Esophagus muscularis mucosa (tissue), 4 donors: Measurements from ENCODE around the gene ITPR1. TPM values are rescaled to one million over a fixed set of nuclear protein-coding genes. Genes with fewer than 3 reads are reported as not detected.

ENCODE experiments used
- DNase-seq: peaks from one replicate; pipeline ENCODE4 v3.0.0-alpha.2; 2017; ENCODE audit errors: extremely low spot score
- H3K27ac ChIP-seq, 4 donors: fragments of 200-600 bp; sonication (generic); replicated peaks in 1 of 4; 1 replicate in 3 of 4; 2 replicates in 1 of 4; pipeline ENCODE4 v1.5.1; 2016 to 2019; ENCODE audit warnings: mild to moderate bottlenecking in 1 of 4
- H3K27me3 ChIP-seq, 4 donors: fragments of 200-600 bp; sonication (generic); one replicate each; pipeline versions ENCODE4 v1.5.1 to v1.6.0; 2016 to 2019
- H3K36me3 ChIP-seq, 4 donors: fragments of 200-600 bp; sonication (generic); one replicate each; pipeline ENCODE4 v1.5.1; 2016 to 2019
- H3K4me1 ChIP-seq, 4 donors: fragments of 200-600 bp; sonication (generic); one replicate each; pipeline ENCODE4 v1.5.1; 2016 to 2019
- H3K4me3 ChIP-seq, 4 donors: fragments of 200-600 bp; sonication (generic); 1 replicate in 2 of 4; 2 replicates in 2 of 4; pipeline ENCODE4 v1.5.1; 2016 to 2019; ENCODE audit warnings: mild to moderate bottlenecking in 4 of 4, moderate library complexity in 1 of 4
- H3K9me3 ChIP-seq, 4 donors: fragments of 200-600 bp; sonication (generic); 1 replicate in 3 of 4; 2 replicates in 1 of 4; pipeline ENCODE4 v1.5.1; 2016 to 2019
- EP300 ChIP-seq: sonication (generic); formaldehyde crosslinking; IDR thresholded peaks from one replicate; pipeline ENCODE4 v1.6.1; 2017; ENCODE audit warnings: antibody characterized with exemption
- POLR2A ChIP-seq: fragments of 450-650 bp; IDR thresholded peaks from one replicate; pipeline ENCODE4 v1.6.1; 2017; ENCODE audit warnings: antibody characterized with exemption, moderate library complexity, mild to moderate bottlenecking, low read depth
- POLR2AphosphoS5 ChIP-seq, 2 donors: sonication (generic); formaldehyde crosslinking; IDR thresholded peaks; one replicate each; pipeline ENCODE4 v1.6.1; 2017; ENCODE audit warnings: antibody characterized with exemption in 2 of 2
- WGBS: methylation state at CpG from one replicate; pipeline ENCODE4 v1.1.5; 2018; 5-methylcytosine and 5-hydroxymethylcytosine counted together
- intact Hi-C: fragments of 100-400 bp; cut with DNase I; formaldehyde crosslinking; loops from one replicate; pipeline ENCODE4 v1.15.1; 2023
- total RNA-seq, 4 donors: library from RNA; depleted of rRNA; stranded (reverse); fragments of >200 nt; gene quantifications; one replicate each; pipeline versions ENCODE4 v1.1.0 to v1.2.1, GENCODE V29; 2016
- TF ChIP-seq, protein P1 (sequence below), 3 experiments: fragments of 200-600 bp in 2 of 3; fragments of 450-650 bp in 1 of 3; sonication (generic) in 2 of 3; IDR thresholded peaks; one replicate each; pipeline ENCODE4 v1.5.1; 2017 to 2019; ENCODE audit warnings: antibody characterized with exemption in 3 of 3, mild to moderate bottlenecking in 2 of 3, moderate library complexity in 1 of 3

The ITPR1 gene
- total RNA-seq, 4 donors from 2014 or later, result 204 to 271 (median 222) TPM

- H3K4me3 ChIP-seq, result no peak overlapping the region
- H3K27me3 ChIP-seq, result no peaks in the 10 kb centered on the region
- H3K4me1 ChIP-seq, result peaks cover 1 to 9% (median 8%) of the 10 kb centered on the region in 4 donors
- DNase-seq, result no peak
- no peak overlapping the region for H3K27ac ChIP-seq
- intact Hi-C loops, result no loop called here
- TF ChIP-seq EP300, result no peak
- TF ChIP-seq, protein P1, sequence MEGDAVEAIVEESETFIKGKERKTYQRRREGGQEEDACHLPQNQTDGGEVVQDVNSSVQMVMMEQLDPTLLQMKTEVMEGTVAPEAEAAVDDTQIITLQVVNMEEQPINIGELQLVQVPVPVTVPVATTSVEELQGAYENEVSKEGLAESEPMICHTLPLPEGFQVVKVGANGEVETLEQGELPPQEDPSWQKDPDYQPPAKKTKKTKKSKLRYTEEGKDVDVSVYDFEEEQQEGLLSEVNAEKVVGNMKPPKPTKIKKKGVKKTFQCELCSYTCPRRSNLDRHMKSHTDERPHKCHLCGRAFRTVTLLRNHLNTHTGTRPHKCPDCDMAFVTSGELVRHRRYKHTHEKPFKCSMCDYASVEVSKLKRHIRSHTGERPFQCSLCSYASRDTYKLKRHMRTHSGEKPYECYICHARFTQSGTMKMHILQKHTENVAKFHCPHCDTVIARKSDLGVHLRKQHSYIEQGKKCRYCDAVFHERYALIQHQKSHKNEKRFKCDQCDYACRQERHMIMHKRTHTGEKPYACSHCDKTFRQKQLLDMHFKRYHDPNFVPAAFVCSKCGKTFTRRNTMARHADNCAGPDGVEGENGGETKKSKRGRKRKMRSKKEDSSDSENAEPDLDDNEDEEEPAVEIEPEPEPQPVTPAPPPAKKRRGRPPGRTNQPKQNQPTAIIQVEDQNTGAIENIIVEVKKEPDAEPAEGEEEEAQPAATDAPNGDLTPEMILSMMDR (IDR thresholded peaks at IDR 0.05), result no peak
- TF ChIP-seq POLR2A, result no peak
- no peak for TF ChIP-seq POLR2AphosphoS5 (IDR thresholded peaks at IDR 0.05)
- H3K9me3 ChIP-seq, result no peaks in the 10 kb centered on the region
- WGBS, result 91% methylated on average over 2 of the region's 2 CpGs
- H3K36me3 ChIP-seq, result peaks cover 9 to 65% (median 30%) of the 10 kb centered on the region in 4 donors
Measured at GRCh38 chr3:4836516-4836915, 343.4 kb downstream of the ITPR1 start.

DNA sequence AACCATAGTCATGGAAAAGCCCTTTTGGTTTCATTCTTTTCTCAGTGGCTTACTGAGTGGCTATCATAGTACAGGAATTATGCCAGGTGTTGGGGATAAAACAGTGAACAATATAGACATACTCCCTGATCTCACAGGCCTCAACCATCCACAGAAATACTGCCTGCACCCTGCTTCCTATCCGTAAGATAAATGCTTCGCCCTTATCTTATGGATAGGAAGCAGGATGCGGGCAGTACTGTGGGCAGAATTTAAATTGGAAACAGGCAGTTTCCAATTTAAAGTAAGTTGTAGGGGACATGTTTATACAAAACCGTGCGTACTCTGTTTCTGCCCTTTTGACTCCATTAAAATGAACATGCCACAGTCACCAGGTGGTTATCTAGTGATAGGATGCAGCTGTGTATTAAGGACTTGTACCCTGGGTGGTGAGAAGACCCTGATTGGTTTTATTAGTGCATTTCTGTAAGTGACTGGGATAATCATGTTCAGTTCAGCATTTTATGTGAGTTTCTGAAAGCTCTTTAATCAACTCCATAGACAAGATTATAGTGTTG lies 344.3 kb downstream of the ITPR1 start:
- peaks cover 9 to 58% (median 28%) of the 10 kb centered on the region in 4 donors for H3K36me3 ChIP-seq
- H3K4me1 ChIP-seq, result peaks cover 0 to 4% (median 1%) of the 10 kb centered on the region in 4 donors
- 82% methylated on average over 5 of the region's 5 CpGs for WGBS
- no peaks in the 10 kb centered on the region for H3K27me3 ChIP-seq
- H3K4me3 ChIP-seq, result no peak overlapping the region
- H3K27ac ChIP-seq, result no peak overlapping the region
- no peak for DNase-seq
- TF ChIP-seq POLR2A (no peak), EP300 (no peak), POLR2AphosphoS5 (IDR thresholded peaks at IDR 0.05) (no peak)
- TF ChIP-seq, protein P1 (IDR thresholded peaks at IDR 0.05), result no peak
- no peaks in the 10 kb centered on the region for H3K9me3 ChIP-seq
- intact Hi-C loops, result no loop called here

DNA sequence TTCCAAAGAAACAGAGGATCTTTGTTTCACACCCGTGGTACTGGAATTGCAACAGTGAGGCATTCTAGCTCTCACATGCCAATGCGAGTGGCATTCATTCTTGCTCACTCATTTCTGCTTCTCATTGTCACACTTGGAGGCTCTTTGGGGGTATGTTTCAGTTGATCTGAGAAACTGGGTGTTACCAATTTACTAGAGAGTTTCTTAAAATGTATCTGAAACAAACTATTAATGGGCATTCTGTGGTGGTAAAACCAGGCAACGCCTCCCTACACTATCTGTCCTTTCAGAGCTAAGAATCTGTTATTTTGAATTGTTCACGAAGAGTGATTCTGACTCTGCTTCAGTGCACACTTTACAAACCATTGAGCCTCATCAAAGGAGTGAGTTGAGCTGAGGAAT lies 345.5 kb downstream of the ITPR1 start:
- Histone ChIP-seq H3K27ac (peak overlapping the region in 1 of 4 donors; percentile 28), H3K4me1 (peaks cover 0 to 4% (median 1%) of the 10 kb centered on the region in 4 donors), H3K36me3 (peaks cover 9 to 46% (median 23%) of the 10 kb centered on the region in 4 donors), H3K4me3 (no peak overlapping the region), H3K9me3 (no peaks in the 10 kb centered on the region), H3K27me3 (no peaks in the 10 kb centered on the region)
- TF ChIP-seq, protein P1 (IDR thresholded peaks at IDR 0.05), result no peak
- no peak for TF ChIP-seq POLR2A
- TF ChIP-seq EP300, result no peak
- TF ChIP-seq POLR2AphosphoS5 (IDR thresholded peaks at IDR 0.05), result no peak
- DNase-seq, result no peak
- WGBS, result 84% methylated on average over 4 of the region's 4 CpGs
- intact Hi-C loops, result no loop called here

DNA sequence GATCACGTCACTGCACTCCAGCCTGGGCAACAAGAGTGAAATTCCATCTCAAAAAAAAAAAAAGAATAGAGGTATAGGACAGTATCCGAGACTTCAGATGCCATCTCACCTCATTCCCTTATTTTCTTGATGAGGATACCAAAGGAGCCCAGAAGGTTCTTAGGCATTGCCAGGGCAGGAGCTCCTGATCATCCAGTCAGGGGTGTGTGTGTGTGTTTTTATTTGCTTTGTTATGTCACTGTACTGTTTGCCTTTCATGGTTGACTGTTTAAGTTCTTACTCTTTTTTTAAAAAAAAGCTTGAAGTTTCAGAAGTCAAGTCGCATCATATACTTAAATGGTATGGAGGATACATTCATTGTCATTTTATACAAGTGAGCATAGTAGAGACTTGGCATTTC lies 346.1 kb downstream of the ITPR1 start:
- Histone ChIP-seq H3K4me1 (peaks cover 0 to 4% (median 1%) of the 10 kb centered on the region in 4 donors), H3K36me3 (peaks cover 9 to 41% (median 20%) of the 10 kb centered on the region in 4 donors)
- WGBS, result 98% methylated on average over 3 of the region's 3 CpGs

More for the DNA sequence above, 346.1 kb downstream of the ITPR1 start:
- H3K4me3 ChIP-seq, result no peak overlapping the region
- H3K27ac ChIP-seq, result peak overlapping the region in 1 of 4 donors; percentile 28
- DNase-seq, result no peak
- no peak for TF ChIP-seq EP300
- no peak for TF ChIP-seq POLR2A
- TF ChIP-seq, protein P1 (IDR thresholded peaks at IDR 0.05), result no peak
- TF ChIP-seq POLR2AphosphoS5 (IDR thresholded peaks at IDR 0.05), result no peak
- intact Hi-C loops, result no loop called here
- no peaks in the 10 kb centered on the region for H3K9me3 ChIP-seq
- H3K27me3 ChIP-seq, result no peaks in the 10 kb centered on the region
